ENCODE results near the gene AADACL3.

The AADACL3 gene

DNA sequence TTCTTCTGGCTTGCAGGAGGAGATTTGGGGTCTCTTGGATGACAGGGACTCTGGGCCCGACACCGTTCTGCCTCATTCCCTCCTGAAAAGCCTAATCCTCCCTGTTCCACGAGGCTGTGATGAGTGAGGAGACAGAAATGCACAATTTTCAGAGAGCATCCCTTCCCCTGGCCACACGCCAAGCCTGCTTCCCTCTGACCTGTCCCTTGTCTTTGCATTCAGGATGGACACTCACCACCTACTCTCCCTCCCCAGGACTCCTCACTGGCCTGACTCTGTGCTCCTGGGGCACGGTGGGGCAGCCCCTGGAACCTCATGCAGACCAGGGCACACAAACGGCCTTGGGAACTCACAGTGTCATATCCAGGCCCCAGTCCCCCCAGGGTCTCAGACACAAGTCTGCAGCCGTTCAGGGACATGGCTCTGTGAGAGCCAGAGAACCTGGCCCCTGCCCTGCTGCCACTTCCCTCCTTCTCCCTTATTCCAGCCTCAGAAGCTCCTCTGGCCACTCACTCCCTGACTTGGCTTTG is 54.1 kb downstream of the AADACL3 start:
- no peak for DNase-seq

DNA sequence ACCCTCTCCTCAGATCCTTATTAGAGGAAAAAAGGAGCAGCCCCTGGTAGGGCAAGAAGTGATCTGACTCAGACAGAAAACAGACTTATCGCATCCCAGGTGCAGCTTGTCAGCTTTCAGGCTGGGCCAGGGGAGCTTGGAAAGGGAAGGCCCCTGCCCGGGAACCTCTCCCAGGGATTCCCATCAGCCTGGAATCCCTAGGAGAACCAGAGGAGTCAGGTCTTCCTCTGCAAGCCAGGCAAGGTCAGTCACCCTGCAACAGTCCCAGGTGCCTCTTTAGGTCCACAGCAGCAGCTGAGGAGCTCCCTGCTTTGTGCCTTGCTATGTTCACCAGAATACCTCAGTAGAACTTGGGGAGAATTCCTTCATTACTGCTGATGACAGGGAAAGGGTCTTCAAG is 54.7 kb downstream of the AADACL3 start:
- no peak for DNase-seq

DNA sequence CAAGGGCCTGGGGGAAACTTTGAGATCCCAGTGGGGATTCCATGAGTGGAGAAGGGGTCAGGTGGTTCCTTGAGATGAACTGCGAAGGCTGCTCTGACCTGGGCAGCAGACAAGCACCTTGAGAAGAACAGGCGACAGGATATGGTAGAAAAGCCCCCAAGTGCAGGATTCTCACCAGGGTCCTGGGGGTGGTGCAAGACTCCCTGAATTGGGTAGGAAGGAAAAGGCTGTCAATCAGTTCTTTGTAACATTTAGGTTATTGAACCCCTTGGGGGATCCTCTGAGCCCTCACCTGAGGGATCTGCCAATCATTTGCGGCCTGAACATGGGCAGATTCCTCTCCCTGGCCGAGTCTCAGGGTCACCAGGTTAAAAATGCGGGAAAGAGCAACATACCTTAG is 55.3 kb downstream of the AADACL3 start:
- DNase-seq: no peak

DNA sequence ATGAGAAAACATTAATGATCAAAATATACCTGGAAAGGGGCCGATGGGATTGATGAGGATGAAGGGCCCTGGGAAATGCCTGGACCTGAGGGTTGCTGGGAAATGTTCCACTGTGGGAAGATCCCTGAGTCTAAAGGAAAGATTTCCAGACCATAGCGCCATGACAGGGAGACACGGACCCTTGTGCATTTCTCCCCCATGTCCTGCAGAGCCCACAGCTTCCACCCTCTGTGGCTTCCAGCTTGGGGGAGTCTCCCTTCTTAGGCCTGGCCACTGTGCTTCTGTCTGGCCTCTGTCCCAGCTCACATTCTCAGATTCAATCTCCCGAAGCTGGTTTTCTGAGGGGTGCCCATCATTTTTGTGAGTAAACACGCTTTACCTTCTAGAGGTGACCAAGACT is 56.6 kb downstream of the AADACL3 start:
- no peak for DNase-seq

DNA sequence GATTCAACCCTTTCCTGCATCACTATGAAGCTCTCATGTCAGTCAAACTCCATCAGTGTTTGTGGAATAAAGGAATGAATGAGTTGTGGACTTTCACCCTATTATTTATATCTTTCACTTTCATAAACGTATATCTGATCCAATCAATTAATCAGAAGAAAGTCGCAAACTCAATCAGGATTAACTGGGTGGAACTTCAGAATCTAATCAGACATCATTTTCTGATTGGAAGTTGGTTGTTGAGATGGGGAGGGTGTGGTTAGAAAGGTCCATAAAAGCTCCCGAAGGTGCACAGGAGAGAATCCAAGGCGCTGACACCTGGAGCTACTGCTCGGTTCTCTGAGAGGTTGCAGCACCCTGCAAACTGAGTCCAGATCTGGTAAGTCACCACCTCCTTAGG is 57.5 kb downstream of the AADACL3 start, which contains the start of gene PRAMEF12:
TSS of gene PRAMEF12 (plus strand) at position 301 of the 400 bp plus-strand sequence. CDS start 1,130 bp downstream, outside the sequence.
- DNase-seq: no peak

DNA sequence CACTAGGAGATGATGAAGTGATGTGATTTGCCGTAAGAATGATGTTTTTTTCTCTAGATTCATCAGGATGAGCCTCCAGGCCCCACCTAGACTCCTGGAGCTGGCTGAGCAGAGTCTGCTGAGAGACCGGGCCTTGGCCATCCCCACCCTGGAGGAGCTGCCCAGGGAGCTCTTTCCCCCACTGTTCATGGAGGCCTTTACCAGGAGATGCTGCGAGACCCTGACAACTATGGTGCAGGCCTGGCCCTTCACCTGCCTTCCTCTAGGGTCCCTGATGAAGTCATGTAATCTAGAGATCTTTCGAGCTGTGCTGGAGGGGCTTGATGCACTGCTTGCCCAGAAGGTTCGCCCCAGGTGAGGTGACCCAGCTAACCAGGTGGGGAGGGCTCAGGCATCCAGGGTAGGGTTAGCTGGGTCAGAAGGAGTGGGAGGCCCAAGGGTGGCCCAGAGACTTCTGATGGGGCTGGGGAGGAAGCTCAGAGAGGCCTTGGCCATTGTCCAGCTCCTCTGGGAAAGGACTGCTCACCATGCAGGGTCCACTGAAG is 59.0 kb downstream of the AADACL3 start:
- DNase-seq: no peak

DNA sequence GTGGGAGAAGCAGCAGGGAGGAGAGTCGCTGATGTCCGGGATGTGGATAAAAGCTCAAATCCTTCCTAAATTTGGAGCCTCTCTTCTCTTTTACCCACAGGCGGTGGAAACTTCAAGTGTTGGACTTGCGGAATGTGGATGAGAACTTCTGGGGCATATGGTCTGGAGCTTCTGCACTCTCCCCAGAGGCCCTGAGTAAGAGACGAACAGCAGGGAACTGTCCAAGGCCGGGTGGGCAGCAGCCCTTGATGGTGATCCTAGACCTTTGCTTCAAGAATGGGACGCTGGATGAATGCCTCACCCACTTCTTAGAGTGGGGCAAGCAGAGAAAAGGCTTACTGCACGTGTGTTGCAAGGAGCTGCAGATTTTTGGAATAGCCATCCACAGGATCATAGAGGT is 59.5 kb downstream of the AADACL3 start:
- DNase-seq: no peak

DNA sequence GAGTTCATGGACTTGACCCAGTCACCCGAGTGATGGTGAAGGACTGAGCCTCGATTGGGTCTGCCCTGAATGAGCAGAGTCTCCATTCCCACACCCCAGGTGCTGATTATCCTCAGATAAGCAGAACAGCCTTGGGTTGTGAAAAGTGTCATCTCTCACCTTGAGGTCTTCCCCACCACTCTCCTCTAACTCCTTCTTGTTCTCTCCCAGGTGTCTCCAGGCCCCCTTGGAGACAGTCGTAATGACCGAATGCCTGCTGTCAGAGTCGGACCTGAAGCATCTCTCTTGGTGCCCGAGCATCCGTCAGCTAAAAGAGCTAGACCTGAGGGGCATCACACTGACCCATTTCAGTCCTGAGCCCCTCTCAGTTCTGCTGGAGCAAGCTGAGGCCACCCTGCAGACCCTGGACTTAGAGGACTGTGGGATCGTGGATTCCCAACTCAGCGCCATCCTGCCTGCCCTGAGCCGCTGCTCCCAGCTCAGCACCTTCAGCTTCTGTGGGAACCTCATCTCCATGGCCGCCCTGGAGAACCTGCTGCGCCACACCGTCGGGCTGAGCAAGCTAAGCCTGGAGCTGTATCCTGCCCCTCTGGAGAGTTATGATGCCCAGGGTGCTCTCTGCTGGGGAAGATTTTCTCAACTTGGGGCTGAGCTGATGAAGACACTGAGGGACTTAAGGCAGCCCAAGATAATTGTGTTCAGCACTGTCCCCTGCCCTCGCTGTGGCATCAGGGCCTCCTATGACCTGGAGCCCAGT is 61.1 kb downstream of the AADACL3 start:
- no peak for DNase-seq

Measured in NCI-H82 (cell line).